HFFc6 (cell line): Measurements from ENCODE around the gene PARD3B. TPM values are rescaled to one million over a fixed set of nuclear protein-coding genes. Genes with fewer than 3 reads are reported as not detected.
"Not testable (repeated sequence)": the region's sequence is repeated elsewhere in the genome, so short reads cannot be mapped to it uniquely, and the experiment has no call there.

Experiments
- DNase-seq: peaks from one replicate; pipeline ENCODE4 v3.0.0-alpha.2; 2018
- H3K27ac Mint-ChIP-seq: 2 replicates; pipeline ENCODE4 v1.8.0; 2020; ENCODE audit warnings: mild to moderate bottlenecking, mixed read lengths
- H3K27me3 Mint-ChIP-seq: 2 replicates; pipeline ENCODE4 v1.8.0; 2021; ENCODE audit warnings: mild to moderate bottlenecking, moderate library complexity, mixed read lengths; ENCODE audit not compliant: insufficient read depth
- H3K36me3 Mint-ChIP-seq: 2 replicates; pipeline ENCODE4 v1.8.0; 2021; ENCODE audit warnings: low read depth, mixed read lengths
- H3K4me1 Mint-ChIP-seq: 2 replicates; pipeline ENCODE4 v1.8.0; 2020; ENCODE audit warnings: low read depth, mixed read lengths
- H3K4me3 Mint-ChIP-seq: 2 replicates; pipeline ENCODE4 v1.8.0; 2020; ENCODE audit warnings: mild to moderate bottlenecking, moderate library complexity, mixed read lengths
- H3K9me3 Mint-ChIP-seq: 2 replicates; pipeline ENCODE4 v1.8.0; 2020; ENCODE audit warnings: mild to moderate bottlenecking, mixed read lengths
- CTCF ChIP-seq: fragments of 200-600 bp; sonication (generic); IDR thresholded peaks from 2 replicates; pipeline ENCODE4 v1.5.0; 2021; ENCODE audit warnings: antibody characterized with exemption, mild to moderate bottlenecking
- total RNA-seq, 6 experiments: library from RNA; stranded (reverse); fragmentation: NEBNext Ultra II Directional; extraction: Animal tissue kit (Norgen Biotek cat#: 25700); gene quantifications; 2 replicates in 1 of 6; 3 replicates in 5 of 6; pipeline ENCODE4 v1.2.3, GENCODE V29; 2021

Gene PARD3B
- total RNA-seq, 6 experiments from 2014 or later = 14.0 to 22.4 (median 15.3) TPM

- TF ChIP-seq CTCF = no peak
- Mint-ChIP-seq H3K27me3 (no peaks in the 10 kb centered on the region; the same call in 1 of the 2 replicates), H3K4me1 (no peaks in the 10 kb centered on the region; the same call in 1 of the 2 replicates), H3K9me3 (no peaks in the 10 kb centered on the region), H3K27ac (no peak overlapping the region), H3K36me3 (no peaks in the 10 kb centered on the region; the same call in 1 of the 2 replicates), H3K4me3 (no peak overlapping the region)
- no peak for DNase-seq
Observed at GRCh38 chr2:205484215-205484614, 938.9 kb downstream of the PARD3B start.

DNA sequence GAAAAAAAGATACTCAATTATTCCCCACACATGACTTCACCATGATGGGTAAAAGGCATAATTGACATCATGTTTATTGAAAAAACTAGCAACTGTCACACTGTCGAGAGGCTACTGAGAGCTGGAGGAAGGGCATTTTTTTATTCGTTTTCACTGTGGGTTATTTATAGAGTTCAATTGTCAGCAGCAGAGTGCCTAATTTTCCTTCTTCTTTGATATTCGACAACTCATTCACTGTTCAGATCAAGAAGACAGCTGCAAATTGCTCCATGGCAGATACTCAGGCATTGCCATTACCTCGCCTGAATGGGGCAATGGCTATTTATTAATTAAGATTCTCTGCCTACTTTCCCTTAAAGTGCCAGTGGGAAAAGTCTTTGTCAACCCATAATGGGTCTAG is 939.5 kb downstream of the PARD3B start:
- Mint-ChIP-seq H3K36me3 (no peaks in the 10 kb centered on the region), H3K4me1 (no peaks in the 10 kb centered on the region; the same call in 1 of the 2 replicates), H3K9me3 (no peaks in the 10 kb centered on the region), H3K4me3 (no peak overlapping the region), H3K27ac (no peak overlapping the region), H3K27me3 (no peaks in the 10 kb centered on the region; the same call in 1 of the 2 replicates)
- DNase-seq = no peak
- no peak for TF ChIP-seq CTCF

DNA sequence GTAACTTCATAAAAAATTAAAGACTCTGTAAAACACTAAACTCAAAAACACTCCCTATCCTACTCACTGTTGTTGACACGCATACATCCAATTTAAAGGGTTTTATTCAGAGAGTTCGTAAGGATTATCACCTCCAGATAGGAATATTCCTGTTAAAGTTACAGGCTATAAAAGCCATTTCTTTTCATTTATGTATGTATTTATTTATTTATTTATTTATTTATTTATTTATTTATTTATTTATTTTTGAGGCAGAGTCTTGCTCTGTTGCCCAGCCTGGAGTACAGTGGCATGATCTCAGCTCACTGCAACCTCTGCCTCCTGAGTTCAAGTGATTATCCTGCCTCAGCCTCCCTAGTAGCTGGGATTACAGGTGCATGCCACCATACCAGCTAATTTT is 948.3 kb downstream of the PARD3B start:
- DNase-seq, H3K36me3 Mint-ChIP-seq, H3K4me3 Mint-ChIP-seq, H3K27ac Mint-ChIP-seq, H3K27me3 Mint-ChIP-seq: not testable (repeated sequence)
- Mint-ChIP-seq H3K9me3 (peaks cover 13% of the 10 kb centered on the region), H3K4me1 (peaks cover 39% of the 10 kb centered on the region)

- DNase-seq = no peak
- H3K27ac Mint-ChIP-seq = peak overlapping the region; percentile 73; the same call in 1 of the 2 replicates
- TF ChIP-seq CTCF = no peak
Observed at GRCh38 chr2:205494537-205495235, 949.4 kb downstream of the PARD3B start.

GRCh38 chr2:205495819-205496218 is 950.5 kb downstream of the PARD3B start:
- peak; percentile 44 for DNase-seq
- Mint-ChIP-seq H3K4me3 (peak overlapping the region; percentile 31; the same call in 1 of the 2 replicates), H3K27me3 (no peaks in the 10 kb centered on the region), H3K9me3 (peaks cover 10% of the 10 kb centered on the region), H3K27ac (peak overlapping the region; percentile 82), H3K4me1 (peaks cover 39% of the 10 kb centered on the region), H3K36me3 (peaks cover 5% of the 10 kb centered on the region)
- no peak for TF ChIP-seq CTCF

More at GRCh38 chr2:205494537-205495235, 949.4 kb downstream of the PARD3B start:
- H3K9me3 Mint-ChIP-seq = peaks cover 13% of the 10 kb centered on the region
- no peaks in the 10 kb centered on the region for H3K27me3 Mint-ChIP-seq
- H3K36me3 Mint-ChIP-seq = peaks cover 5% of the 10 kb centered on the region
- H3K4me1 Mint-ChIP-seq = peaks cover 39% of the 10 kb centered on the region
- no peak overlapping the region for H3K4me3 Mint-ChIP-seq

DNA sequence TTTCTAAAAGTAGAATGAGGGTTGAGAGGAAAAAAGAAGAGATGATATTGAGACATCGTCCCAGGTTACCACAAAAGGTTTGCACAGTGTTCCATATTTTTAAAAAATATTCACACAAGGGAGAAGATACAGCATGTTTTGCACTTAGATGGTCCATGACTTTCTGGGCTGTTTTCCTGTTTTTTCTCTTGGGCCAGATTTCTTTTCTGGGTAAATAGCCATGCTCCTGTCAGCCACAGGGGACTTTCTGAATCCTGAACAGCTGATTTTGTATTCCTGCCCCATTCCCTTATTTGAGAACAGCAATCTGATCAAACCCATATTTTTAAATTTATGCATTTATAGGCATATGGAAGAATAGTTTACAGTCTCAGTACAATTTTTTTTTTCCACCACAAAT is 951.1 kb downstream of the PARD3B start:
- Mint-ChIP-seq H3K9me3 (peaks cover 6% of the 10 kb centered on the region), H3K36me3 (peaks cover 2% of the 10 kb centered on the region)
- DNase-seq = no peak

More for the DNA sequence above, 951.1 kb downstream of the PARD3B start:
- peak overlapping the region; percentile 61 for H3K4me3 Mint-ChIP-seq
- no peaks in the 10 kb centered on the region for H3K27me3 Mint-ChIP-seq
- TF ChIP-seq CTCF = no peak
- peak overlapping the region; percentile 82 for H3K27ac Mint-ChIP-seq
- peaks cover 39% of the 10 kb centered on the region for H3K4me1 Mint-ChIP-seq
